ENCODE results near the gene DLGAP1.
"Not testable (repeated sequence)": the region's sequence is repeated elsewhere in the genome, so short reads cannot be mapped to it uniquely, and the experiment has no call there.

Gene DLGAP1

DNA sequence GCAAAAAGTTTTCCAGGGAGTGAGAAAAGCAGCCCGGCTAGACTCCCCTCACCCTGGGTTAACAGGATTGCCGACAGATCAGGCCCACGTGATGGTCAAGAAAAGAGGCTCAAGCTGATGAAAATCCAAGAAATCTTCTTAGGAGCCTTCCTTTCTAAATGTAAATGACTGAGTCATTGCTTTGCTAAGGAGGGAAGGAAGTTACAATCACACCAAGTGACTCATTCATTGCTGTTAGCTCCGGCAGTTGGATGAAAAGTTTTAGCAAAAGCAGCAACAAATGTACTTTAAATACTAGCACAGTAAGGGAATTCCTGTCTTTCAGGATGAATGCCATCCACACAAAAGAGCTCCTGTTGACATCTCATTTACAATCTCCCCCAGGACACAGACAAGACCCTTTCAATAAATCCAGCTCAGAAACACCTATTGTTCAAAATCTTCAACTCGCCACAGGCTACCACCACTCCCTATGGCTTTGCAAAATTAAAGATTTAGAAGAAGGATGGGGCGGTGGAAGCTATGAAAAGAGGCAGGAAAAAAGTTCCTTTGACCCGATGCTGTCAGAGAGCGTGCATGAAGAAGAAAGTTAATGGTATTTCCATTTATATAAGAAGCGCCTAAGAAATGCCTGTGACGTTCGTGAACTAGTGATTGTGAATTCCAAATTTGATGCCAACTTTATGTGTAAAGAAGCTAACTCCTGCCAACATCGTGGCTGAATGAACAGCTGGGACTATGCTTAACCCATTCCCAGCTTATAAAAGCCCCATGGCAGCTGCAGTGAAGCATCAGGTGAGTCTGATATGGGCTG is 851.5 kb downstream of the DLGAP1 start:
- H3K4me3 ChIP-seq (ENCODE audit: low read depth, low read length), result no peak overlapping the region
- TF ChIP-seq CTCF (IDR thresholded peaks at IDR 0.05; ENCODE audit: borderline replicate concordance, insufficient read depth, low read depth, low read length), result no peak

DNA sequence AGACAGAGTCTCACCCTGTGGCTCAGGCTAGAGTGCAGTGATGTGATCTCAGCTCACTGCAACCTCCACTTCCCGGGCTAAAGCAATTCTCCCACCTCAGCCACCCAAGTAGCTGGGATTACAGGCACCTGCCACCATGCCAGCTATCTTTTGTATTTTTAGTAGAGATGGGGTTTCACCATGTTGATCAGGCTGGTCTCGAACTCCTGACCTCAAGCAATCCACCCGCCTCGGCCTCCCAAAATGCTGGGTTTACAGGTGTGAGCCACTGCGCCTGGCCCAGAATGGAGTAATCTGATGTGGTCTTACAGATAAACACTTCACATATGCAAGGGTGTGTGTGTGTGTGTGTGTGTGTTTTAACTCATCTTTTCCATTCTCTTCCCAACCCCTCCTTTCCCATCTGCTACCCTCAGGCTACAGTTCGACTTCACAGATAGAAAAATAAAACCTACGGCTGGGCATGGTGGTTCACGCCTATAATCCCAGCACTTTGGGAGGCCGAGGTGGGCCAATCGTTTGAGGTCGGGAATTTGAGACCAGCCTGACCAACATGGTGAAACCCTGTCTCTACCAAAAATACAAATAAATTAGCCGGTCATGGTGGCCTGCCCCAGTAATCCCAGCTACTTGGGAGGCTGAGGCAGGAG is 853.9 kb downstream of the DLGAP1 start:
- H3K4me3 ChIP-seq (ENCODE audit: low read depth, low read length), result not testable (repeated sequence)

- no peak overlapping the region for H3K4me3 ChIP-seq (ENCODE audit: low read depth, low read length)
- TF ChIP-seq CTCF (IDR thresholded peaks at IDR 0.05; ENCODE audit: borderline replicate concordance, insufficient read depth, low read depth, low read length), result no peak
Measured at GRCh38 chr18:3599861-3600260, 855.2 kb downstream of the DLGAP1 start.

DNA sequence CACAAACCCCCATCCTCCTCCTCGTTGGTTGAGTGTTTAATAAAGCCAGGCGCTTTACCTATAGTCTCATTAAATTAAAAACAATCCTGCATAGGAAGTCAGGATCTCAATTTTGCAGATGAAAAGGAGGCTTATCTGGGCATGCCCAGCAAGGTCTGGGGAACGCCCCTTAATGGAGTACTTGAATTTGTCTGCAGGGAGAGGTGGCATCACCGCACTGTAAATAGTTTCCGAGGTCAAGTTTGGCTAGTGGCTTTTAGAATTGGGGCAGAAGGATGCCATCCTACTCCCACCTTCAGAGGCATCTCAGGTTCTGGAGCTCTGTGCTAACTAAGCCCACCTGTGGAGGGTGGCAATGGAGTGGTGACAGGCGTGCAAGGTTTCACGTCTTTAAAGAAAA is 855.9 kb downstream of the DLGAP1 start:
- no peak for TF ChIP-seq CTCF (IDR thresholded peaks at IDR 0.05; ENCODE audit: borderline replicate concordance, insufficient read depth, low read depth, low read length)
- H3K4me3 ChIP-seq (ENCODE audit: low read depth, low read length), result no peak overlapping the region

- TF ChIP-seq CTCF (IDR thresholded peaks at IDR 0.05; ENCODE audit: borderline replicate concordance, insufficient read depth, low read depth, low read length), result no peak
Measured at GRCh38 chr18:3598581-3598980, 856.5 kb downstream of the DLGAP1 start.

GRCh38 chr18:3597409-3598357 is 857.4 kb downstream of the DLGAP1 start:
- H3K4me3 ChIP-seq (ENCODE audit: low read depth, low read length), result no peak overlapping the region
- no peak for TF ChIP-seq CTCF (IDR thresholded peaks at IDR 0.05; ENCODE audit: borderline replicate concordance, insufficient read depth, low read depth, low read length)

More at GRCh38 chr18:3598581-3598980, 856.5 kb downstream of the DLGAP1 start:
- H3K4me3 ChIP-seq (ENCODE audit: low read depth, low read length), result no peak overlapping the region

All from GM12875 (cell line).